ENCODE data around the gene HIRA.
"Not testable (repeated sequence)": the region's sequence is repeated elsewhere in the genome, so short reads cannot be mapped to it uniquely, and the experiment has no call there.

The HIRA gene

DNA sequence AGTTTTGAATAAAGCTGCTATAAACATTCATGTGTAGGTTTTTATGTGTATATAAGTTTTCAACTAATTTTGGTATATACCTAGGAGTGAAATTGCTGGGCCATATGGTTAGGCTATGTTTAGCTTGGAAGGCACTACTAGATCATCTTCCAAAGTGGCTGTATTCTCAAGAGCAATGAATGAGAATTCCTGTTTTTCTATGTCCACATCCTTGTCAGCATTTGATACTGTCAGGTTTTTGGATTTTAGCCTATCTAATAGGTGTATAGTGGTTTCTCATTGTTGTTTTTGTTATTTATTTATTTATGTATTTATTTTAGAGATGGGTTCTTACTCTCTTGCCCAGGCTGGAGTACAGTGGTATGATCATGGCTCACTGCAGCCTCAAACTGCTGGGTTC is 113.7 kb downstream of the HIRA start:
- in situ Hi-C loops (cut with HindIII; ENCODE audit: low sequenced_read_pairs): no loop called here
- no peak overlapping the region for H3K4me3 ChIP-seq (ENCODE audit: low read depth, low read length)

DNA sequence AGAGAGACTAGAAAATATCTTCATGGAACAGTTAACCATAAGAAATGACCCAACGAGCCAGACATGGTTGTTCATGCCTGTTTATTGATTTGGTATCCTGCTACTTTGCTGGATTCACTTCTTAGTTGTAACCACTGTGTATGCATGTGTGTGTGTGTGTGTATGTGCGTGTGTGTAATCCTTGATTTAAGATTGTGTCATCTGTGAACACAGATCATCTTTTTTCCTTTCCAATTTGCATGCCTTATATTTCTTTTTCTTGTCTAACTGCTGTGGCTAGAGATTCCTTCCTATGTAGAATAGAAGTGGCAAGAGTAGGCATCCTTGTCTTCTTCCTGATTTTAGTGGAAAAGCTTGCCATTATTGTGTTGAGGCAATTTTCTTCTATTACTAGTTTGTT is 123.7 kb downstream of the HIRA start:
- DNase-seq (ENCODE audit: low read depth): no peak
- TF ChIP-seq, protein P1, sequence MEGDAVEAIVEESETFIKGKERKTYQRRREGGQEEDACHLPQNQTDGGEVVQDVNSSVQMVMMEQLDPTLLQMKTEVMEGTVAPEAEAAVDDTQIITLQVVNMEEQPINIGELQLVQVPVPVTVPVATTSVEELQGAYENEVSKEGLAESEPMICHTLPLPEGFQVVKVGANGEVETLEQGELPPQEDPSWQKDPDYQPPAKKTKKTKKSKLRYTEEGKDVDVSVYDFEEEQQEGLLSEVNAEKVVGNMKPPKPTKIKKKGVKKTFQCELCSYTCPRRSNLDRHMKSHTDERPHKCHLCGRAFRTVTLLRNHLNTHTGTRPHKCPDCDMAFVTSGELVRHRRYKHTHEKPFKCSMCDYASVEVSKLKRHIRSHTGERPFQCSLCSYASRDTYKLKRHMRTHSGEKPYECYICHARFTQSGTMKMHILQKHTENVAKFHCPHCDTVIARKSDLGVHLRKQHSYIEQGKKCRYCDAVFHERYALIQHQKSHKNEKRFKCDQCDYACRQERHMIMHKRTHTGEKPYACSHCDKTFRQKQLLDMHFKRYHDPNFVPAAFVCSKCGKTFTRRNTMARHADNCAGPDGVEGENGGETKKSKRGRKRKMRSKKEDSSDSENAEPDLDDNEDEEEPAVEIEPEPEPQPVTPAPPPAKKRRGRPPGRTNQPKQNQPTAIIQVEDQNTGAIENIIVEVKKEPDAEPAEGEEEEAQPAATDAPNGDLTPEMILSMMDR (IDR thresholded peaks at IDR 0.05; ENCODE audit: low read depth, low read length, missing control alignments): no peak
- no peak overlapping the region for H3K4me3 ChIP-seq (ENCODE audit: low read depth, low read length)
- in situ Hi-C loops (cut with HindIII; ENCODE audit: low sequenced_read_pairs): no loop called here

More for the DNA sequence above, 113.7 kb downstream of the HIRA start:
- TF ChIP-seq, protein P1 (IDR thresholded peaks at IDR 0.05; ENCODE audit: low read depth, low read length, missing control alignments): no peak
- DNase-seq (ENCODE audit: low read depth): no peak

- DNase-seq (ENCODE audit: low read depth); in situ Hi-C loops (cut with HindIII; ENCODE audit: low sequenced_read_pairs); H3K4me3 ChIP-seq (ENCODE audit: low read depth, low read length): not testable (repeated sequence)
These were observed 125.0 kb downstream of the HIRA start for GRCh38 chr22:19306535-19306934.

DNA sequence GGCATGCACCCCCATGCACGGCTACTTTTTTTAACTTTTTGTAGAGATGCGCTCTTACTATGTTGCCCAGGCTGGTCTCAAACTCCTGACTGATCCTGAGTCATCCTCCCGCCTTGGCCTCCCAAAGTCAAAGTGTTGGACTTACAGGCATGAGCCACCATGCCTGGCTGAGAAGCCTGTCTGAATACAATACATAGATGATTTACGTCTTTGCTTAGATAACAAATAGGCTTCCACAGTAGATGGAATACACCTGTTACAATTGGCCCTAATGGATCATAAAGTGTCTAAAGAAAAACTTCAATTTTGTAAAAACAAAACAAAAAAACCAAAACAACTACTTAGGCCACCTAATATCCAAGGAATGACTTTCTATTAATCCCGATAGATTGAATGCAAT is 127.0 kb downstream of the HIRA start:
- DNase-seq (ENCODE audit: low read depth): no peak
- TF ChIP-seq, protein P1 (IDR thresholded peaks at IDR 0.05; ENCODE audit: low read depth, low read length, missing control alignments): no peak
- in situ Hi-C loops (cut with HindIII; ENCODE audit: low sequenced_read_pairs): no loop called here
- no peak overlapping the region for H3K4me3 ChIP-seq (ENCODE audit: low read depth, low read length)

DNA sequence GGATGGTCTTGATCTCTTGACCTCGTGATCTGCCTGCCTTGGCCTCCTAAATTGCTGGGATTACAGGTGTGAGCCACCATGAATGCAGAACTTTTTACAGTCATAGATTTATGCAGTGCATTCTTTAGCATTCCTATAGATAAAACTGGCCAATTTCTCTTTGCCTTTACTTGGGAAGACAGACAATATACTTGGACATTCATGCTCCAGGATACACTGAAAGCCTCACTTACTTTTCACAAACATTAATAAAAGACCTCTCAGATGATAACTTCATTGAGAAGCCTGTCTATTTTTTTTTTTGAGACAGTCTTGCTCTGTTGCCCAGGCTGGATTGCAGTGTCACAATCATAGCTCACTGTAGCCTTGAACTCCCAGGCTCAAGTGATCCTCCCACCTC is 127.7 kb downstream of the HIRA start:
- TF ChIP-seq, protein P1 (IDR thresholded peaks at IDR 0.05; ENCODE audit: low read depth, low read length, missing control alignments): no peak
- DNase-seq (ENCODE audit: low read depth): no peak
- H3K4me3 ChIP-seq (ENCODE audit: low read depth, low read length): no peak overlapping the region
- in situ Hi-C loops (cut with HindIII; ENCODE audit: low sequenced_read_pairs): no loop called here

DNA sequence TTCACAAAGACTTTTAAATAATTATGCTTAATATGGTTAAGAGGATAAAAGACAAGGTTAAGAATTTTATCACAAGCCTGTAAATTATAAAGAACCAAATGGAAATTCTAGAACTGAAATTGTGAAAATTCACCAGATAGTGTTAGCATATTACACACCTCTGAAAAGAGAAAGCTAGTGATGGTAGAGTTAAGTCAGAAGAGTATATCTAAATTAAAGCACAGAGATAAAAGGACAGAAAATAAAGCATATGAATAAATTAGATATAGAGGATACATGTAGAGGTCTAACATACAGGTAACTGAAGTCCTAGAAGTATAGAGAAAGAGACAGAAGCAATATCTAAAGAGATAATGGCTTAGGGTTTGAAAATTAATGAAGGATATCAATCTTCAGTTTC is 135.8 kb downstream of the HIRA start:
- in situ Hi-C loops (cut with HindIII; ENCODE audit: low sequenced_read_pairs): no loop called here
- TF ChIP-seq, protein P1 (IDR thresholded peaks at IDR 0.05; ENCODE audit: low read depth, low read length, missing control alignments): no peak
- H3K4me3 ChIP-seq (ENCODE audit: low read depth, low read length): no peak overlapping the region
- DNase-seq (ENCODE audit: low read depth): no peak

DNA sequence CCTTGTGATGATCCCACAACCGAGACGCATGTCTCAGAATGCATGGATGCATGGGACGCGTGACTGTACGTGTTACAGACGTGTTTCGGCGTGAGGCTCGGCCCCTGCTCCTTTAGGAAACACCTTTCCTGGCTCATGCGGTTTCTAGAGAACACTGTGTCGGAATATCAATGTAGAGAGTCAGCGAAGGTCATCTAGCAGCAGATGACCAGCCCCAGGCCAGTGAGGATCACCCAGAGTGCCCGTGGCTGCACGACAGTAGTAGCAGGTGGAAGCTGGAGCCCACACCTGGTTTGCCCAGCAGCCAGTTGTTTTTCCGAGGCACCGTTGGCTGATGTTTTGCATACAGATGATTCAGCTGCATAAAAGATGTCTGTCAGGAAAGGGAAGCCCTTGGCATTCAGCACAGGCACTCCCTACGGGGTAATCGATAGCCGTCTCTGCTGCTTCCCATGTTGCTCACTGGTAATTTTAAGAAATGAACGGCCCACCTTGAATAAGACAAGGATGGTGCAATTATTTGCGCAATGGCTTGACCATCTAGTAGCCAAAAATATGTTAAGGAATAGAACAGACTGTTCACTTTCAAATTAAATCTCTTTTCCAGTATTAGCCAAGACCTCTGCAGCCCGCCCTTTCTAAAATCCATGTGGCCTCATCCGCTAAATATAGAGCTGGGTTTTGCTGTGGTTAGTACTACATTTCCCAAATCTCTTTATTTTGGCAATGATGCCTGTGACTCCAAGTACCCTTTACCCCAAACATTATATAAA is 138.9 kb downstream of the HIRA start:
- DNase-seq (ENCODE audit: low read depth): no peak
- in situ Hi-C loops (cut with HindIII; ENCODE audit: low sequenced_read_pairs): no loop called here
- TF ChIP-seq, protein P1 (IDR thresholded peaks at IDR 0.05; ENCODE audit: low read depth, low read length, missing control alignments): no peak
- H3K4me3 ChIP-seq (ENCODE audit: low read depth, low read length): peak overlapping the region; percentile 62

Measured in astrocyte of the cerebellum (primary cell).